IMR-90 (cell line): ENCODE measurements around the gene REG3A. TPM values are rescaled to one million over a fixed set of nuclear protein-coding genes. Genes with fewer than 3 reads are reported as not detected.

Experiments used
- ATAC-seq: fragments of 200-7000 bp; cut with Tn5 transposase; 2 replicates; pipeline ENCODE4 v1.9.1; 2020; ENCODE audit warnings: low read depth, mild to moderate bottlenecking, moderate library complexity
- BruUV-seq: library from RNA; stranded (reverse); fragments of 400-500 nt; replicated peaks from 2 replicates; lab custom pipeline; 2021; lab: Mats Ljungman, UMichigan
- CTCF ChIA-PET: fragments of 300-600 bp; formaldehyde crosslinking; extraction: SDS; loops from one replicate; lab custom pipeline; 2021; ENCODE audit warnings: antibody characterized with exemption; lab: Yijun Ruan, JAX
- POLR2A ChIA-PET: fragments of 300-600 bp; sonication (Branson Sonifier 250); formaldehyde crosslinking; loops from one replicate; lab custom pipeline; 2022; ENCODE audit warnings: antibody characterized with exemption; ENCODE audit not compliant: unreplicated experiment; lab: Charles Lee
- DNase-seq: peaks from one replicate; pipeline ENCODE4 v3.0.0; 2013
- H2AFZ ChIP-seq: replicated peaks from 2 replicates; pipeline ENCODE3; 2013; ENCODE audit warnings: low read length, mild to moderate bottlenecking; ENCODE audit not compliant: poor library complexity
- H2AK5ac ChIP-seq: 2 replicates; pipeline ENCODE4 v1.6.1; 2013; ENCODE audit warnings: low read depth, low read length, inconsistent platforms
- H2AK9ac ChIP-seq: replicated peaks from 2 replicates; pipeline ENCODE3; 2013; ENCODE audit warnings: mild to moderate bottlenecking, low read depth, low read length, moderate library complexity; ENCODE audit not compliant: poor library complexity
- H2BK120ac ChIP-seq: 2 replicates; pipeline ENCODE4 v1.6.1; 2013; ENCODE audit warnings: low read depth, low read length, inconsistent platforms
- H2BK15ac ChIP-seq: 3 replicates; pipeline ENCODE4 v1.6.1; 2013; ENCODE audit warnings: low read depth, low read length, inconsistent platforms
- H2BK20ac ChIP-seq: 2 replicates; pipeline ENCODE4 v1.6.1; 2013; ENCODE audit warnings: low read depth, mild to moderate bottlenecking, inconsistent platforms, low read length, moderate library complexity
- H2BK5ac ChIP-seq: 2 replicates; pipeline ENCODE4 v1.6.1; 2013; ENCODE audit warnings: mild to moderate bottlenecking, low read depth, low read length, inconsistent platforms; ENCODE audit not compliant: poor library complexity, severe bottlenecking
- H3K14ac ChIP-seq: replicated peaks from 2 replicates; pipeline ENCODE4 v1.6.1; 2013; ENCODE audit warnings: low read depth, low read length, inconsistent platforms
- H3K18ac ChIP-seq: 2 replicates; pipeline ENCODE4 v1.6.1; 2013; ENCODE audit warnings: low read depth, low read length, control low read depth
- H3K23ac ChIP-seq: 2 replicates; pipeline ENCODE4 v1.6.1; 2013; ENCODE audit warnings: low read depth, low read length, inconsistent platforms
- H3K27ac ChIP-seq: 2 replicates; pipeline ENCODE4 v1.5.1; 2013; ENCODE audit warnings: mild to moderate bottlenecking, control low read depth, low read length; ENCODE audit not compliant: insufficient read depth
- H3K27me3 ChIP-seq: 2 replicates; pipeline ENCODE4 v1.6.1; 2013; ENCODE audit warnings: low read length; ENCODE audit not compliant: control insufficient read depth, insufficient read depth
- H3K36me3 ChIP-seq: 2 replicates; pipeline ENCODE4 v1.6.1; 2013; ENCODE audit warnings: low read length, mixed read lengths; ENCODE audit not compliant: control insufficient read depth, insufficient read depth
- H3K4ac ChIP-seq: 2 replicates; pipeline ENCODE4 v1.6.1; 2013; ENCODE audit warnings: low read depth, low read length, inconsistent platforms
- H3K4me1 ChIP-seq: 2 replicates; pipeline ENCODE4 v1.6.1; 2013; ENCODE audit warnings: low read length, mixed read lengths; ENCODE audit not compliant: control insufficient read depth, insufficient read depth
- H3K4me2 ChIP-seq: 2 replicates; pipeline ENCODE4 v1.6.1; 2013; ENCODE audit warnings: low read depth, mild to moderate bottlenecking, control low read depth, low read length, moderate library complexity
- H3K4me3 ChIP-seq: 2 replicates; pipeline ENCODE4 v1.5.1; 2013; ENCODE audit warnings: low read depth, mild to moderate bottlenecking, control low read depth, low read length, moderate library complexity; ENCODE audit not compliant: insufficient read depth
- H3K56ac ChIP-seq: 2 replicates; pipeline ENCODE4 v1.6.1; 2013; ENCODE audit warnings: low read length, inconsistent platforms; ENCODE audit not compliant: insufficient read depth; ENCODE audit errors: extremely low read depth
- H3K79me1 ChIP-seq, 2 experiments: 2 replicates each; pipeline ENCODE4 v1.6.1; 2013; ENCODE audit warnings: low read length in 2 of 2, inconsistent platforms in 1 of 2, low read depth in 1 of 2
- H3K9ac ChIP-seq: 2 replicates; pipeline ENCODE4 v1.6.1; 2013; ENCODE audit warnings: low read depth, low read length, control low read depth
- H3K9me1 ChIP-seq: 2 replicates; pipeline ENCODE4 v1.6.1; 2013; ENCODE audit warnings: low read length, inconsistent platforms; ENCODE audit not compliant: insufficient read depth
- H3K9me3 ChIP-seq: 2 replicates; pipeline ENCODE4 v1.6.1; 2013; ENCODE audit warnings: low read length; ENCODE audit not compliant: control insufficient read depth, insufficient read depth
- H4K20me1 ChIP-seq: 2 replicates; pipeline ENCODE4 v1.6.1; 2013; ENCODE audit warnings: low read length, inconsistent platforms; ENCODE audit not compliant: insufficient read depth
- H4K5ac ChIP-seq: 2 replicates; pipeline ENCODE4 v1.6.1; 2013; ENCODE audit warnings: mild to moderate bottlenecking, low read depth, low read length, control low read depth
- H4K8ac ChIP-seq, 2 experiments: 2 replicates each; pipeline ENCODE4 v1.6.1; 2013; ENCODE audit warnings: low read depth in 2 of 2, low read length in 2 of 2, control low read depth in 1 of 2, inconsistent platforms in 1 of 2
- H4K91ac ChIP-seq: 2 replicates; pipeline ENCODE4 v1.6.1; 2013; ENCODE audit warnings: low read depth, low read length, inconsistent platforms; ENCODE audit not compliant: insufficient read depth
- CEBPB ChIP-seq: IDR thresholded peaks from 2 replicates; pipeline ENCODE4 v1.6.1; 2012; ENCODE audit warnings: low read depth, low read length, improper control_type of control experiment
- CTCF ChIP-seq: conservative IDR thresholded peaks from 2 replicates; pipeline ENCODE4 v1.5.1; 2012; ENCODE audit warnings: mild to moderate bottlenecking, low read depth, low read length, improper control_type of control experiment
- FOS ChIP-seq: fragments of 150-350 bp; IDR thresholded peaks from 2 replicates; pipeline ENCODE4 v1.6.1; 2016; ENCODE audit warnings: low read depth, low read length
- MAZ ChIP-seq: IDR thresholded peaks from 2 replicates; pipeline ENCODE4 v1.6.1; 2012; ENCODE audit warnings: low read depth, mild to moderate bottlenecking, low read length, improper control_type of control experiment, moderate library complexity, borderline replicate concordance
- MXI1 ChIP-seq: IDR thresholded peaks from 2 replicates; pipeline ENCODE4 v1.6.1; 2012; ENCODE audit warnings: low read depth, mild to moderate bottlenecking, low read length, moderate library complexity, borderline replicate concordance
- RCOR1 ChIP-seq: IDR thresholded peaks from 2 replicates; pipeline ENCODE4 v1.6.1; 2012; ENCODE audit warnings: mild to moderate bottlenecking, low read length, improper control_type of control experiment; ENCODE audit not compliant: insufficient replicate concordance
- SMC3 ChIP-seq: fragments of 150-350 bp; IDR thresholded peaks from 2 replicates; pipeline ENCODE4 v1.6.1; 2016; ENCODE audit warnings: low read depth, mild to moderate bottlenecking, antibody characterized with exemption, low read length, moderate library complexity
- WGBS, 2 experiments: methylation state at CpG; one replicate each; pipeline versions ENCODE4 v1.1.5 to v1.1.7; 2013; ENCODE audit warnings: missing lambda C conversion rate in 2 of 2; ENCODE audit not compliant: insufficient read length in 1 of 2; ENCODE audit errors: extremely low coverage in 2 of 2; 5-methylcytosine and 5-hydroxymethylcytosine counted together
- dilution Hi-C: fragments of 300-500 bp; cut with HindIII; formaldehyde crosslinking; loops from one replicate; pipeline ENCODE4 v1.14.3; 2018; ENCODE audit warnings: low sequenced_read_pairs; ENCODE audit not compliant: unreplicated experiment
- in situ Hi-C: fragments of 300-500 bp; cut with MboI; formaldehyde crosslinking; loops from 3 replicates; pipeline ENCODE4 v1.14.3; 2019; ENCODE audit warnings: low sequenced_read_pairs, inconsistent platforms, mixed read lengths
- intact Hi-C: fragments of 100-400 bp; cut with micrococcal nuclease; formaldehyde crosslinking; loops from 2 replicates; pipeline ENCODE4 v1.10.0; 2022
- polyA plus RNA-seq, 3 experiments: library from polyadenylated mRNA; depleted of rRNA; stranded (reverse); fragments of >200 nt; gene quantifications; 2 replicates each; pipeline ENCODE4 v1.2.3, GENCODE V29; 2012; ENCODE audit warnings: low replicate concordance in 1 of 3
- total RNA-seq: library from RNA; depleted of rRNA; stranded (reverse); fragments of >200 nt; gene quantifications from 2 replicates; pipeline ENCODE4 v1.2.3, GENCODE V29; 2012

The REG3A gene
- total and polyA plus RNA-seq, 2 of the 4 experiments (the other 2 are of a cell fraction) = not detected

- Histone ChIP-seq H2BK15ac (no peak overlapping the region), H3K4me3 (no peak overlapping the region), H4K91ac (no peak overlapping the region), H2BK20ac (no peak overlapping the region), H3K9me1 (no peaks in the 10 kb centered on the region), H3K18ac (no peak overlapping the region), H3K4me1 (no peaks in the 10 kb centered on the region), H3K79me1 (no peaks in the 10 kb centered on the region), H2AK9ac (no peak overlapping the region), H3K56ac (no peak overlapping the region), H2AK5ac (no peak overlapping the region), H3K4me2 (no peak overlapping the region), H2BK5ac (no peak overlapping the region), H3K23ac (no peak overlapping the region), H4K20me1 (no peaks in the 10 kb centered on the region), H3K4ac (no peak overlapping the region), H4K8ac (no peak overlapping the region), H3K9me3 (peaks cover 7% of the 10 kb centered on the region), H3K27me3 (no peaks in the 10 kb centered on the region), H3K9ac (no peak overlapping the region), H3K14ac (no peak overlapping the region), H3K36me3 (no peaks in the 10 kb centered on the region), H2BK120ac (no peak overlapping the region), H4K5ac (no peak overlapping the region), H2AFZ (no peak overlapping the region), H3K27ac (no peak overlapping the region)
- ChIA-PET CTCF (no interaction called here), POLR2A (no interaction called here)
- in situ Hi-C loops (no loop called here), intact Hi-C loops (no loop called here), dilution Hi-C loops (no loop called here)
- DNase-seq (no peak), ATAC-seq (no peak)
- no CpG with 5 or more reads among the region's 9 CpGs for WGBS, 2 experiments
- no peak for TF ChIP-seq MAZ
- no peak for TF ChIP-seq SMC3
- no peak for TF ChIP-seq MXI1
- no peak for TF ChIP-seq RCOR1
- no peak for TF ChIP-seq CEBPB
- no peak for TF ChIP-seq CTCF
- no peak for TF ChIP-seq FOS
- no TSS peak for BruUV-seq
Observed at GRCh38 chr2:79124907-79125720, 34.4 kb downstream of the REG3A start.
